GM21447 (cell line): ENCODE measurements around the gene HIC1.

Experiments
- ATAC-seq: cut with Tn5 transposase; IDR thresholded peaks from one replicate; pipeline ENCODE4 v1.9.1; 2021; ENCODE audit not compliant: unreplicated experiment

HIC1 gene

DNA sequence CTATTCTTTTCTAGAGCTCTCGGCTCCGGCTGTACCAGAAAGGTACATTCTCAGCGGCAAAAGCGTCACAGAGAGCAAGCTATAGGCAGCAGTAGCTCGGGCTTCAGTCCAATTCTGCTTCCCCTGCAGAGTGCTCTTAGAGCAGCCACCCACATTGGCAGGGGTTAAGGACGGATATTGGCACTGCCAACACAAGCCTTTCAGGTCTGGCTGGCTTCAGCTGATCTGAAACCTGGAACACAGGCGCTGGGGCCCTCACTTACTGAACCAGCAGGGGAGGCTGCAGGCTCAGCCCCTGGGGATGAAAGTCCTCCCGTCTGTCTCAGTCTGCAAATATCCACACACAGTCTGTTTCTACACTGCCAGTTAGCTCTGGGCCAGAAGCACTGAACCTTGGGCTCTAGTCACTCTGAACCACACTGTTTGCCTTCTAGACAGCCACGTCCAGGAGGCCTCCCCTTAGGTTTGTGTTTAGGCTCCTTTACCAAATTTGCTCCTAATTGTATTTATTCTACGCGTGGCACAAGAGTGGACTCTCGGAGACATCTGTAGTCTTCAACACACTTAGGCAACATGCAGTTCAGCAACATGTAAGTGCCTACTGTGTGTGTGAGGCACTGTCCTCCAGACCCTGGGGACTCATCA lies 40.1 kb downstream of the HIC1 start:
- ATAC-seq = no peak

- no peak for ATAC-seq
Observed at GRCh38 chr17:2095536-2095910, 40.6 kb downstream of the HIC1 start.

DNA sequence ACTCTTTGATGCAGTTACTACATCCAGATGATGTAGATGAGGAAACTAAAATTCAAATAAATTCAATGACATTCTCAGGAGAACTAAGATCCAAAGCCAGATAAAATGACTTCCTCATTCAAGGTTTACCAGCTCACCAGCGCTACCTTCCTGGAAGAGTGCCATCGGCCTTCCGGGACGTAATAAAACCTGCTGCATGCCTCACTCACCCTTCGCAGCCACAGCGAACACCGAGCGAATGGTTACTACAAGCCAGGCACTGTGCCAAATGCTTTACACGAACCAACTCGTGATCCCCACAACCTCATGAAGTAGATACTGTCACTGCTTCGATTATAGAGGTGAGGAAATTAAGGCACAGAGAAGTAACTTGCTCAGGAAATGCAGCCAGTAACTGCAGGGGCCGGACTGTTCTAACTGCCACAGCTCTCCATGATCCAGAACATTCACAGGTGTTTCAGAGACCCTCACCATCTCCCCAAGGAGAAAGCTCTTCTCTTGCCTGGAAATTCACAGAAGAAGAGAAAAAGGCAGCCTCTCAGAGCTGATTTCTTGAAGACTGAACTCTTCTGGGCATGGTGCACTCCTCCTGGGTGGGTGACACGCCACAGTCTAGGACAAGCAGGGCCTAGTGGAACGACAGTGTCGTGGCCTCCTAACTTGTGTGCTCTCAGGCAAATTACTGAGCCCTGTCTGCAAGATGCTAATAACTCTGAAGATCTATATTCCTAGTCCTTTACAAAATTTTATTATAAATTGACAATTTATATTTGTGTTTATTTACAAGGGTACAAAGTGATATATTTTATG lies 46.8 kb downstream of the HIC1 start:
- ATAC-seq = no peak

DNA sequence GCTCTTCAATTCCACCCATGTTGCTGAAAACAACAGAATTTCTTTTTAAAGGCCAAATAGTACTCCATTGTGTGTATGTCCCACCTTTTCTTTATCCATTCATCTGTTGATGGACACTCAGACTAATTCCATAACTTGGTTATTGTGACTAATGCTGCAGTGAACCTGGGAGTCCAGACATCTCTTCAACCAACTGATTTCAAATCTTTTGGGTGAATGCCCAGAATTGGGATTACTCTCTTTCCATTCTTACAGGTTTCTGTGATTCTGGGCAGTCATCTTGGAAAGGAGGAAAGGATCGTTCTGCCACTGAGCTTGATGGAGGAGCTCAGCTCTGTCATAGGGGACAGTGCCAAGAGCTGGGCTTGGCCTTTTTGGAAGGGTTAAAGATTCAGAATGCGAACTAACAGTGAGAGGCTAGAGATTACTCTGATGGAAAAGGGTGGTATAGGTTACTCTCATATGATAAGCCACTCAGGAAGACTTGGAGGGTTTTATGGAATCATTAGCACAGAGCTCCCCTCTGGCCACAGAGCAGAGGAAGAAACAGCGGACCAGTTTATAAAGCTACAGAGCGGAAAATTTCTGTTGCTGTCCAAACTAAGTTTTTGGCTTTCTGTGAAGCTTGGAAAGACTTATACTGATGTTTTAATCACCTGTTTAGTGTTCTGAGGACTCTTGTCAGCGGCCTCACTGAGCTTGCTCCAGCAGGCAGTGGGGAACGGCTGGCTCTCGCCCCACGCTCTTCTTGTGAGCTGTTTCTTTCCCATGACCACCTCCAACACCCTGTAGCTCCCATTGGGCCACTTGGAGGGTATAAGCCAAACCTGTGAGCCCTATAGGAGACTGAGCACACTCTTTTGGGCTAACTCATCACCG lies 48.3 kb downstream of the HIC1 start:
- ATAC-seq = no peak

GRCh38 chr17:2105663-2106062 lies 50.8 kb downstream of the HIC1 start:
- ATAC-seq = no peak

DNA sequence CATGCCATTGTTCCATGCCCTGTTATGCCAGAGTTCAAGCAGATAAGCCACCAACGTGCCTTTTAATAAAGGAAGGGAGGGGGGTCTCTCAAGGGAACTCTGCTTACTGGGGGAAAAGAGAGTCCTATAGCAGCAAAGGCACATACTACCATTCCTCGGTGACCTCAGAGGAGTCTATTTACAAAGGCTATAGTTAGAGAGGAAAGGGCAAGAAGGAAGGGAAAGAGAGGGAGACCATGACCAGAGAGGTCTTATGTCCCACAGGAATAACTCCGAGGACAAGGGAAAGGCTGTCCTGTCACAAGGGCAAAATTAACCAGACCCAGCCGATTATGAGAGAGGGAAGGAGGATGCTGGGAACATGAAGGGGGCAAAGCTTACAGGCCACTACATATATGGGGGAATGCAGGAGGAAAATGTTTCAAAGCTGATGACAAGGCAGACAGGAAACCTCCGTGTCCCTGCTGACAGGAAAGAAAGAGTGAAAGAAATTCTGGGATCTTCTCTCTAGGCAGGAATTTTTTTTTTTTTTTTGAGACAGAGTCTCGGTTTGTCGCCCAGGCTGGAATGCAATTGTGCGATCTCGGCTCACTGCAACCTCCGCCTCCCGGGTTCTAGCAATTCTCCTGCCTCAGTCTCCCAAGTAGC lies 51.5 kb downstream of the HIC1 start:
- no peak for ATAC-seq

DNA sequence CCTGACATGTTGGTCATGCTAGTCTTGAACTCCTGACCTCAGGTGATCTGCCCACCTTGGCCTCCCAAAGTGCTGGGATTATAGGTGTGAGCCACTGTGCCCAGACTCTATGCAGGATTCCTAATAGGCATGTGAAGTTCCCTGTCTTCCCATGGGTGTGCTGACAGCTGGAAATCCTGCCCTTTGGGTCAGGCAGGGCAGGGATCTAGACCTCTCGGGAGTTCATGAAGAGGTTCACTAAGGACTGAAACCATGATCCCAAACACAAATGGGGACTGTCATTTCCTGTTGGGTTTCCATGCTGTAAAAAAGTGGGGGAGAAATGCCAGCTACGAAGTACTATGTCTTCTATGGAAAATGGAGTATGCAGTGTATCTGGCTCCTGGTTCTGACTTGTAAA lies 52.1 kb downstream of the HIC1 start:
- ATAC-seq = no peak

GRCh38 chr17:2107506-2107905 lies 52.6 kb downstream of the HIC1 start:
- ATAC-seq = no peak

- ATAC-seq = no peak
Observed at GRCh38 chr17:2108170-2108569, 53.3 kb downstream of the HIC1 start.

GRCh38 chr17:2110436-2110835 lies 55.5 kb downstream of the HIC1 start:
- no peak for ATAC-seq

- ATAC-seq = no peak
Observed at GRCh38 chr17:2111691-2112090, 56.8 kb downstream of the HIC1 start.
